Cardiac fibroblast (primary cell): Measurements from ENCODE around the gene CCDC33.

Experiments
- DNase-seq, 2 donors: peaks; one replicate each; pipeline versions ENCODE4 v3.0.0 to v3.0.0-alpha.2; 2010; ENCODE audit warnings: low read depth in 2 of 2
- H3K4me3 ChIP-seq, 2 donors: replicated peaks in 1 of 2; 1 replicate in 1 of 2; 2 replicates in 1 of 2; pipeline ENCODE4 v1.5.1; 2011; ENCODE audit warnings: low read depth in 2 of 2, low read length in 2 of 2, mild to moderate bottlenecking in 2 of 2, moderate library complexity in 1 of 2
- CTCF ChIP-seq: IDR thresholded peaks from one replicate; pipeline ENCODE4 v1.5.1; 2011; ENCODE audit warnings: low read depth, mild to moderate bottlenecking, low read length, inconsistent platforms

CCDC33 gene

GRCh38 chr15:74306781-74307217 lies 70.7 kb downstream of the CCDC33 start:
- H3K4me3 ChIP-seq = no peak overlapping the region
- no peak for DNase-seq
- TF ChIP-seq CTCF = no peak

GRCh38 chr15:74307827-74308811 lies 72.0 kb downstream of the CCDC33 start:
- peak; percentile 85 for TF ChIP-seq CTCF
- peak; percentile 76 to 80 for DNase-seq

GRCh38 chr15:74311734-74312444 lies 75.8 kb downstream of the CCDC33 start:
- DNase-seq = peak; percentile 24 to 57
- TF ChIP-seq CTCF = peak; percentile 77

More at GRCh38 chr15:74307827-74308811, 72.0 kb downstream of the CCDC33 start:
- H3K4me3 ChIP-seq = no peak overlapping the region

DNA sequence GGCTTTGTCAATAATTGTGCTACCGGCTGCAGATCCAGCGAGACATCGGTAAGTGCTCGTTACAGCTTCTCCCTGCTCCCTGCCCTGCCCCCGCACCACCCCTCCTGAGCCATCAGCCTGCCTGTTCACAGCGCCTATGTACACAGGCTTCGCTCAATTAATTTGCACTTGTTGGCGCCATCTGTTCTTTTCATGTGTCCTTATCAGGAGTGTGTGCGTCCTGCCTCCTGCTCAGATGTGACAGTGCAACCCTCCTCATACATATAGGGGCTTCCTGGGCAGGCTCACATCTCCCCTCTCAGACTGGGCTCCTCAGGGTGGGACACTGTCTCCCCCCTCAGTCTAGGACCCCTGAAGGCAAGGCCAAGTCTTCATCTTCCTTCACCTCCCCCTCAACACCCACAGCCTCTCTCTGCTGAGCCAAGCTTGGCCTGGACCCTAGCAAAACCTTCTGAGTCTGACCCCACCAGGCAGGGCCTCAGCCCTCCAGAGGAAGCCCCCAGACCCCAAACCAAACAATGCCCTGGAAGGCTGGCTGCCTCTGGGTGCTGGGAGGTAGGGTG lies 76.4 kb downstream of the CCDC33 start:
- no peak overlapping the region for H3K4me3 ChIP-seq
- DNase-seq = no peak
- no peak for TF ChIP-seq CTCF

More at GRCh38 chr15:74311734-74312444, 75.8 kb downstream of the CCDC33 start:
- no peak overlapping the region for H3K4me3 ChIP-seq

DNA sequence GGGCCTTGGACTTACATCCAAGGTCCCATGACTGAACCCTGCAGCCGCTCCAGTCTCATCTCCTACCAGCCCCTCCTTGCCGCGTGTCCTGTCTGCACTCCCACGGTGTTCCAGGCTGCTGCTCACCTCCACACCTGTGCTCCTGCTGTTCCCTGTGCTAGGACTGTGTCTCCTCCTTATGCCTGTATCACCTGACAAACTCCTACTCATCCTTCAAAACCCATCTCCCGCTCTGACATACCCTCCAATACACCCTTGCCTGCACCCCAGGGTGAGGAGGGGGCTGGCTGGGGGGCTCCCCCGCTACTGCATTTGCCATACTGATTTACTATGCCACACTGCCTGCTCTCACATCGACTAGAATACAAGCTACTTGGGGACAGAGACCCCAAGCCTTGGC lies 77.8 kb downstream of the CCDC33 start:
- H3K4me3 ChIP-seq = no peak overlapping the region
- no peak for DNase-seq
- TF ChIP-seq CTCF = no peak

- no peak overlapping the region for H3K4me3 ChIP-seq
- no peak for DNase-seq
- TF ChIP-seq CTCF = no peak
These were observed 78.8 kb downstream of the CCDC33 start for GRCh38 chr15:74314795-74315438.
